ENCODE measurements around the gene OR11A1. TPM values are rescaled to one million over a fixed set of nuclear protein-coding genes. Genes with fewer than 3 reads are reported as not detected.
"Not testable (repeated sequence)": the region's sequence is repeated elsewhere in the genome, so short reads cannot be mapped to it uniquely, and the experiment has no call there.

Gene OR11A1
- total RNA-seq, 2 donors from 2014 or later = not detected

DNA sequence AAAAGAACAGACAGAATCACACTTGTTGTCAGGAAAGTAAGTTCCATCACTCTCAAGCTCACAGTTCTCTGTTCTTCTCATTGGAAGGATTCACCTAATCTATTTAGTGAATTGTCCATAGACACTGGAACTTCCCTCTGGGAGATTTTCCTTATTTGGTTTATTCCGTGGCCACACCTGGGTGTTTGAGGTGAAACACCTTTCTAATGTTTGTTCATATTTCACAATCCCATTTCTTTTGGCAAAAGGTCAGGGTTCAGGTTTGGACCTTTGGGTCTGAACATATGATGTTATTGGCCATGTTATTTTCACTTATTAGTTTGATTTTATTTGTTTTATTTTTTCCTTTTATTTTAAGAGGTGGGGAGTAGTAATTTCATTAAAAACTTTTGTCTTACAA lies 26.9 kb upstream of the OR11A1 start:
- intact Hi-C loops (cut with DNase I) = no loop called here
- DNase-seq (ENCODE audit: low spot score) = no peak

DNA sequence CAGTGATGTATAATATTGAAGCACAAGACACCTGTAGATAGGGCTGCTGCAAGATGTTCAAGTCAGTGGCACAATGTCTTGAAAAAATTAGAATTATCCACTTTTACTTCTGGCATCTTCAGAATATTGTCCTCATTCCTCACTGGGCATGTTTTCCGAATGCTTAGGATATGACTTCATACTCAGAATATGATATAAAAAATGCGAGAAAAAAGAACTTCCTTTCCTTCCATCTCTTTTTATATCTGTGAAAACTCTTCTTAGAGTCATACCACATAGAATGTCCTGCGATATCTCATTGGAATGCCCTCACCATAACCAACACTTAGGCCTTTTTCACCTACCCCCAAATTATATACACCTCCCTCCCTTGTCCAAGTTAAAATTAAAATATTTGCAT lies 26.3 kb upstream of the OR11A1 start:
- intact Hi-C loops (cut with DNase I) = no loop called here
- DNase-seq (ENCODE audit: low spot score) = no peak

DNA sequence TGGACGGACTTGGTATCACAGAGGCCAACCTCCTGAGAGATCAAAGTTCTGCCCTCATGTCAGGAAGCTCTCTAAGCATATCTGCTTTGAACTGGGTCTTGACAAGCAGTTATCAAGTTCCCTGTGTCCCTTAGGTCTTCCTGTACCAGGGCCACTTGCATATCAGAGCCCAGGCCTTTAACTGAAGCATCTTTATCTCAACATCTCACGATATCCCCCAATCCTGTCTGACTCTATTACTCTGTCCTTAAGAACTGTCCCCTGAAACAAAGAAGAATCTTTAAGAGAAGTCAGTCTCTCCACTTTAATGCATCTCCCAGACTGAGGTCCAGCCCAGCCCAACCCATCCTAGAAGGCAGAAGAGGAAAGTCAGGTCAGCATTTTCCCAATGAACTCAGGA lies 22.7 kb upstream of the OR11A1 start:
- intact Hi-C loops (cut with DNase I) = no loop called here
- DNase-seq (ENCODE audit: low spot score) = no peak

GRCh38 chr6:29478740-29479139 lies 21.9 kb upstream of the OR11A1 start:
- intact Hi-C loops (cut with DNase I) = no loop called here
- no peak for DNase-seq (ENCODE audit: low spot score)

GRCh38 chr6:29477923-29478450 lies 21.1 kb upstream of the OR11A1 start:
- intact Hi-C loops (cut with DNase I) = no loop called here
- no peak for DNase-seq (ENCODE audit: low spot score)

DNA sequence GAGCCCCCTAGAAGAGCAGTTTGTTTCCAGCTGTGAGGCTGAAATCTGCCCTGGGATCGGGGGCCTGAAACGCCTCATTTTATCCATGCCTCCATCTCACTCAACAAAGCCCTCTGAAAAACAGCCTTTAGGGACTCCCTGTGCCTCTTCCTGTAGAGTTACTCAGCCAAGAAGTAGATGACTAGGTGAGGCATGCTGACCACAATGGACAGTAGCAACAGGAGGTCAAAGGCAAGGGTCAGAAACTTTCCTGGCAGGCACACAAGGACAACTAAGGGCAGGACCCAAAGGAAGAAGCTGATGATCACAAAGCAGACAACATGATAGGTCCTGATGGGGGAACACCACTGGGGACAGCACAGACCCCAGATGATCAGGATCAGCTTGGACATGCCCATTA lies 18.1 kb upstream of the OR11A1 start:
- intact Hi-C loops (cut with DNase I) = no loop called here

DNA sequence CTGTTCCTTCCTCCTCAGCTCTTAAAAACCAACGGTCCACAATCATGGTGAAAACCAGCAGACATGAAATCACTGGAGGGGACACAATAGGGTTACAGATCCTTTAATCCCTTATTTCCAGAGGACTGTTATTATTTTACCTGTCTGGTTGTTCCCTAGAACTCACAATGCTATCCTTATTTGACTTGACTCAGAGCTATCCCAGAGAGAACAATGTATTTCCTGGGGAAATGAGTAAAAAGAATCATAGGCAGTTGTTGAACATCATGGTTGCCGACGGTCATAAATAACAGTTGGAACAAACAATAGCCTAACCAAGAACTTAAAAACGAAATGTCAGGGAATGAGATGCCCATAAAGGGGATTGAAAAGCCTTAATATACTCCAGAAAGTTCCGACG lies 9.4 kb upstream of the OR11A1 start:
- intact Hi-C loops (cut with DNase I) = no loop called here
- no peak for DNase-seq (ENCODE audit: low spot score)

More for the DNA sequence above, 18.1 kb upstream of the OR11A1 start:
- no peak for DNase-seq (ENCODE audit: low spot score)

DNA sequence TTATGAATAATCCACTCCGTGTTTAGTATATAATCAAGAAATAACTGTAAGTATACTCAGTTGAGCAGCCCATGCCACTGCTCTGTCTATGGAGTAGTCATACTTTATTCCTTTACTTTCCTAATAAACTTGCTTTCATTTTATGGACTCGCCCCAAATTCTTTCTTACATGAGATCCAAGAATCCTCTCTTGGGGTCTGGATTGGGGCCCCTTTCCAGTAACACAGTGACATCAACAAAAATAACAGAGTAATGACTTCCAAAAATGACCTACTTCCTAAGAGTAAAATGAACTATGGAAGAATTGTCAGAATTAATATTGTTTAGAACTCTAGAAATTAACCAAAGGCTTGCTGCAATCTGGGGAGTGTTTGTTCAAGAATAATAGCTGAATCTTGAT lies 8.9 kb upstream of the OR11A1 start:
- intact Hi-C loops (cut with DNase I) = no loop called here
- DNase-seq (ENCODE audit: low spot score) = no peak

DNA sequence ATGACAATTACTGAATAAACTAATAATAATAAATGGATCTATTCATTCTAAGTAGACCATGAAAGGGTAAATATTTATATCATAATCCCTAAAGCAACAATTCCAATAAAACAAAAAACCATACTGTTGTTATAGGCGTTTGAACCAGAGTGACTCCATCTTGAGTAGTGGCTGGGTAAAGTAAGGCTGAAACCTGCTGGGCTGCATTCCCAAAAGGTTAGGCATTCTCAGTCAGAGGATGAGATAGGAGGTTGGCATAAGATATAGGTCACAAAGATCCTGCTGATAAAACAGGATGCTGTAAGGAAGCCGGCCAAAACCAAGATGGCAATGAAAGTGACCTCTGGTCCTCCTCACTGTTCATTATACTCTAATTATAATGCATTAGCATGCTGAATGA lies 8.4 kb upstream of the OR11A1 start:
- intact Hi-C loops (cut with DNase I) = no loop called here
- no peak for DNase-seq (ENCODE audit: low spot score)

- intact Hi-C loops (cut with DNase I) = no loop called here
- DNase-seq (ENCODE audit: low spot score) = no peak
These were observed 5.2 kb upstream of the OR11A1 start for GRCh38 chr6:29462022-29462421.

DNA sequence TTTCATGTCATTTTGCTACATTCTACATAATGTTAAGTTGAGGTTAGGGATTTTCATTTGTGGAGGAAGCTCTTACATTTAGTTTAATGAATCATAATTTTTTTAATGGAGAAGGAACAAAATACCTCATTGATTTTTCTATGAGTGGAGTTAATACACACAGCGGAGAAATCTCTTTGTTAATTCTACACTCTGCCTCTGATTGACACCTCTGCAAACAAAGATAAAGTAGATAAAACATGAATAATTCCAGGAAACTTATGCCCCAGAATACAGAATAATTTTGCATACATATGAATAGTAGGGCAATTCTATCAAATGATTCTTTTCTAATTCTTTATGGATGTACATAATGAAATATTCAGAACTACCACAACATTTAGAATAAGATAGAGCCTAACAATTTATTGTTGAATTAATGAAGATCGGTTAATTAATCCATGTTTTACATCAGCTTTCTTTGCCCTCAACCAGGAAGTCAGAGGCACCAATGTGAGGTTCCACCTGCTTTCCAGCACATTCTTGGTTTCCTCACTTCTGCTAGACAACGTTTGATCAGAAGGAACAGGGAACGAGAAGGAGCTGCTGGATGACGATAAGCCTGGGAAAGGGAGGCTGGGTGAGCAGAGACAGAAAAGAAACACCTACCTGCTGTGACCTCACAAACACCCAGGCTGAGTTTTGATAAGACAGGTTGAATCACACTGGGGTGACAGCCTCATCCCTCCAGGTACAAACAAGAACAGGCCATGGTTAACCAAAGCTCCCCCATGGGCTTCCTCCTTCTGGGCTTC lies 4.3 kb upstream of the OR11A1 start:
- DNase-seq (ENCODE audit: low spot score) = no peak
- intact Hi-C loops (cut with DNase I) = no loop called here

GRCh38 chr6:29451471-29452193 lies 5.2 kb downstream of the OR11A1 start:
- DNase-seq (ENCODE audit: low spot score) = no peak
- intact Hi-C loops (cut with DNase I) = no loop called here

GRCh38 chr6:29447670-29448069 lies 9.2 kb downstream of the OR11A1 start:
- intact Hi-C loops (cut with DNase I) = no loop called here

DNA sequence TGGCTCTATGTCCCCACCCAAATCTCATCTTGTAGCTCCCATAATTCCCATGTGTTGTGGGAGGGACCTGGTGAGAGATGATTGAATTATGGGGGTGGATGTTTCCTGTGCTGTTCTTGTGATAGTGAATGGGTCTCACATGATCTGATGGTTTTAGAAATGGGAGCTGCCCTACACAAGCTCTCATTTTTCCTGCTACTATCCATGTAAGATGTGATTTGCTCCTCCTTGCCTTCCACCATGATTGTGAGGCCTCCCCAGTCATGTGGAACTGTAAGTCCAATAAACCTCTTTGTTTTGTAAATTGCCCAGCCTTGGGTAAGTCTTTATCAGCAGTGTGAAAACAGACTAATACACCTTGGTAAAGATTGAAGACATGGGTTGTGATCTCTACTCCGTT lies 12.8 kb downstream of the OR11A1 start:
- DNase-seq (ENCODE audit: low spot score); intact Hi-C loops (cut with DNase I): not testable (repeated sequence)

More at GRCh38 chr6:29447670-29448069, 9.2 kb downstream of the OR11A1 start:
- DNase-seq (ENCODE audit: low spot score) = no peak

GRCh38 chr6:29442719-29443118 lies 14.2 kb downstream of the OR11A1 start:
- DNase-seq (ENCODE audit: low spot score) = no peak
- intact Hi-C loops (cut with DNase I) = no loop called here

GRCh38 chr6:29439006-29439405 lies 17.9 kb downstream of the OR11A1 start, which contains the start of gene OR10C1:
TSS of gene OR10C1 (plus strand) at chr6:29439306. CDS start at chr6:29440016, 710 bp downstream.
- intact Hi-C loops (cut with DNase I) = no loop called here
- DNase-seq (ENCODE audit: low spot score) = no peak

DNA sequence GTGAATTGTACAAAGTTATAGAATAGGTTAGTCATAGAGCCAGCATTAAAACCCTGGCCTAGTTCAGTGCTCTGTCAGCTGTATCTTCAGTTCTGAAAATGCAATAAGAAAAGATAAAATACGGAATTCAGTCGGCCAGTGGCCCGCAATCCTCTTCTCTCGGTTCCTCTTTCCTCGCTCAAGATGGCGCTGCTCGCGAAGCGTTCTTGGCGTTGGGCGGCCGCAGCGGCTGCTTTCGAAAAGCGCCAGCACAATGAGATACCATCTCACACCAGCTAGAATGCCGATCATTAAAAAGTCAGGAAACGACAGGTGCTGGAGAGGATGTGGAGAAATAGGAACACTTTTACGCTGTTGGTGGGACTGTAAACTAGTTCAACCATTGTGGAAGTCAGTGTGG lies 20.1 kb downstream of the OR11A1 start:
- intact Hi-C loops (cut with DNase I); DNase-seq (ENCODE audit: low spot score): not testable (repeated sequence)

DNA sequence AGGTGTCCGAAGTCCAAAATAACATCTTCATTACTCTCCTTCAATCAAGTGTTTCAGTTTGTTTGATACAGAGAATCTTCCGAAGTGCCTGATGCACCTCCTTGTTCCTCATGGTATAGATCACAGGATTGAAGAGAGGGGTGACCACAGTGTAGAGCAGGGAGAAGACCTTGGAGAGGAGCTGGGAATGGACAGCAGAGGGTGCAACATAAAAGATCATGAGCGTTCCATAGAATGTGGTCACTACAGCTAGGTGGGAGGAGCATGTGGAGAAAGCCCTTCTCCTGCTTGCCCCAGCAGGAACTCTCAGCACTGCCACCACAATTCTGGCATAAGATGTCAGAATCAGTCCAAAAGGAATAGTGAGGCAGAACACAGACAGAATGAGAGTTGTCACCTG lies 30.2 kb downstream of the OR11A1 start:
- no peak for DNase-seq (ENCODE audit: low spot score)
- intact Hi-C loops (cut with DNase I) = no loop called here

DNA sequence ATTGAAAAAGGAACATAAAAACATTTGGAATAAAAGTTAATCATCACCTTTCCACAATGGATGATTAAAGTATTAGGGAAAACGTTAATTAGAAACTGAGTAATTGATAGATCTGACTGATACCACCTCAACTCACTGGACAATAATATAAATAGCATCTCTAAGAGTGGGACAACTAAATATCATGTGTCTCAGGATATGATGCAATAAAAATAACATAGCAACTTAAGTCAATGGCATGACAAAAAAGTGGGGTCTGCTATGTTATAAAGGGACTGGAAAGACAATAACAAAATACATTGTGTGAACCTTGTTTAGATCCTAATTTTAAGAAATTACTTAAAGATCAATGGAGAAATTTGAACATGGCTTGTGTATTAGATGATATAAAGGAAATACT lies 31.8 kb downstream of the OR11A1 start:
- DNase-seq (ENCODE audit: low spot score) = no peak
- intact Hi-C loops (cut with DNase I) = no loop called here

- intact Hi-C loops (cut with DNase I) = no loop called here
These were observed 32.3 kb downstream of the OR11A1 start for GRCh38 chr6:29424575-29424974.

DNA sequence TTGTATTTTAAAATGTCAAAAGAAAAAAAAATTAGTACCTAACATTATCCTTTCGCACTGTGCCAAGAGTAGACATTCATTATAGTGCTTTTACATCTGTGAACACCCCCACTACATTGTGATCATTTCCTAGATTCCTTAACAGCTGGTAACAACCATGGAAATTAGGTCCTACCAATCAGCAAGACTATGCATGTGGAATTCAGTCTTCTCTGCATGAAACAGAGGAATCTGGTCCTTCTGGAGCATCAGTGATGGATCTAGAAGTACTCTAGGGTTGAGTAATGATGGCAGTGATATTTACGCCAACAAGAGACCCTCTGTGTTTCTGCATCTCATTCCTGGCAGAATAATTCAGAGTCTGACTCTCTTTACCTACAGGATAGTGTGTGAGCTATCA lies 32.7 kb downstream of the OR11A1 start:
- intact Hi-C loops (cut with DNase I) = no loop called here
- no peak for DNase-seq (ENCODE audit: low spot score)

More at GRCh38 chr6:29424575-29424974, 32.3 kb downstream of the OR11A1 start:
- DNase-seq (ENCODE audit: low spot score) = no peak
